ENCODE results near the gene FAM163B.

Gene FAM163B

GRCh38 chr9:133561976-133562554 lies 47.1 kb downstream of the FAM163B start:
- Histone ChIP-seq H3K4me3 (replicated peaks; ENCODE audit: insufficient read depth, low read length) (no peak overlapping the region), H3K27me3 (ENCODE audit: insufficient read depth, poor library complexity, severe bottlenecking) (no peaks in the 10 kb centered on the region), H3K27ac (replicated peaks) (no peak overlapping the region)
- no peak for TF ChIP-seq CTCF (IDR thresholded peaks at IDR 0.05; ENCODE audit: insufficient read depth, low read length)
- no peak for DNase-seq (ENCODE audit: low read depth in 1 of 2, low spot score in 1 of 2)

GRCh38 chr9:133560944-133561343 lies 48.2 kb downstream of the FAM163B start:
- H3K27me3 ChIP-seq (ENCODE audit: insufficient read depth, poor library complexity, severe bottlenecking), result no peaks in the 10 kb centered on the region
- no peak overlapping the region for H3K4me3 ChIP-seq (replicated peaks; ENCODE audit: insufficient read depth, low read length)
- DNase-seq (ENCODE audit: low read depth in 1 of 2, low spot score in 1 of 2), result no peak
- H3K27ac ChIP-seq (replicated peaks), result no peak overlapping the region
- no peak for TF ChIP-seq REST (IDR thresholded peaks at IDR 0.05; ENCODE audit: insufficient replicate concordance, low read depth)
- TF ChIP-seq SPI1 (IDR thresholded peaks at IDR 0.05; ENCODE audit: borderline replicate concordance, low read depth), result no peak
- TF ChIP-seq POLR2AphosphoS5 (IDR thresholded peaks at IDR 0.05; ENCODE audit: low read depth), result no peak
- TF ChIP-seq GABPA (IDR thresholded peaks at IDR 0.05; ENCODE audit: low read depth), result no peak
- no peak for TF ChIP-seq CTCF (IDR thresholded peaks at IDR 0.05; ENCODE audit: insufficient read depth, low read length)

GRCh38 chr9:133560311-133560710 lies 48.9 kb downstream of the FAM163B start:
- no peak overlapping the region for H3K4me3 ChIP-seq (replicated peaks; ENCODE audit: insufficient read depth, low read length)
- no peak overlapping the region for H3K27ac ChIP-seq (replicated peaks)
- no peak for DNase-seq (ENCODE audit: low read depth in 1 of 2, low spot score in 1 of 2)
- TF ChIP-seq SPI1 (IDR thresholded peaks at IDR 0.05; ENCODE audit: borderline replicate concordance, low read depth) (no peak), GABPA (IDR thresholded peaks at IDR 0.05; ENCODE audit: low read depth) (no peak), POLR2AphosphoS5 (IDR thresholded peaks at IDR 0.05; ENCODE audit: low read depth) (no peak), REST (IDR thresholded peaks at IDR 0.05; ENCODE audit: insufficient replicate concordance, low read depth) (no peak), CTCF (IDR thresholded peaks at IDR 0.05; ENCODE audit: insufficient read depth, low read length) (no peak)
- no peaks in the 10 kb centered on the region for H3K27me3 ChIP-seq (ENCODE audit: insufficient read depth, poor library complexity, severe bottlenecking)
